Smooth muscle cell (in vitro differentiated cells): Measurements from ENCODE around the gene CBX1. TPM values are rescaled to one million over a fixed set of nuclear protein-coding genes. Genes with fewer than 3 reads are reported as not detected.

Source experiments
- DNase-seq: peaks from one replicate; lab custom pipeline; 2025; ENCODE audit not compliant: unreplicated experiment; lab: John Stamatoyannopoulos, UW
- H2AFZ ChIP-seq: fragments of 200-600 bp; sonication (generic); 2 replicates; pipeline ENCODE4 v1.6.0; 2016; ENCODE audit warnings: antibody characterized with exemption, low read depth, mild to moderate bottlenecking
- H3F3A ChIP-seq: fragments of 200-600 bp; sonication (generic); 2 replicates; pipeline ENCODE4 v1.6.0; 2017; ENCODE audit warnings: antibody characterized with exemption, low read depth
- H3K27ac ChIP-seq: fragments of 200-600 bp; sonication (generic); 2 replicates; pipeline ENCODE4 v1.5.1; 2016; ENCODE audit warnings: low read depth, mild to moderate bottlenecking
- H3K27me3 ChIP-seq: fragments of 200-600 bp; sonication (generic); 2 replicates; pipeline ENCODE4 v1.6.1; 2016; ENCODE audit warnings: low read depth, mild to moderate bottlenecking
- H3K36me3 ChIP-seq: fragments of 200-600 bp; sonication (generic); 2 replicates; pipeline ENCODE4 v1.5.1; 2016; ENCODE audit warnings: low read depth
- H3K4me1 ChIP-seq: fragments of 200-600 bp; sonication (generic); 2 replicates; pipeline ENCODE4 v1.5.1; 2016; ENCODE audit warnings: low read depth
- H3K4me2 ChIP-seq: fragments of 200-600 bp; sonication (generic); 2 replicates; pipeline ENCODE4 v1.6.0; 2016; ENCODE audit warnings: mild to moderate bottlenecking
- H3K4me3 ChIP-seq: fragments of 200-600 bp; sonication (generic); 2 replicates; pipeline ENCODE4 v1.5.1; 2016; ENCODE audit warnings: mild to moderate bottlenecking
- H3K79me2 ChIP-seq: fragments of 200-600 bp; sonication (generic); 2 replicates; pipeline ENCODE4 v1.6.0; 2016; ENCODE audit warnings: low read depth, mild to moderate bottlenecking
- H3K9ac ChIP-seq: fragments of 200-600 bp; sonication (generic); 2 replicates; pipeline ENCODE4 v1.6.0; 2016; ENCODE audit warnings: low read depth
- H3K9me3 ChIP-seq: fragments of 200-600 bp; sonication (generic); replicated peaks from 2 replicates; pipeline ENCODE4 v1.5.1; 2016; ENCODE audit warnings: low read depth
- H4K20me1 ChIP-seq: fragments of 200-600 bp; sonication (generic); 2 replicates; pipeline ENCODE4 v1.6.0; 2016; ENCODE audit warnings: low read depth
- WGBS: methylation state at CpG from one replicate; pipeline ENCODE4 v1.1.7; 2016; ENCODE audit warnings: low lambda C conversion rate; 5-methylcytosine and 5-hydroxymethylcytosine counted together
- polyA plus RNA-seq: library from polyadenylated mRNA; unstranded; fragments of >200 nt; fragmentation: Nextera tagmentation; extraction: Ambion mirVana; gene quantifications from 2 replicates; pipeline ENCODE4 v1.2.1, GENCODE V29; 2016
- total RNA-seq: library from RNA; depleted of rRNA; stranded (reverse); fragments of >200 nt; gene quantifications from 2 replicates; pipeline ENCODE4 v1.2.3, GENCODE V29; 2014
- TF ChIP-seq, protein P1 (sequence below): fragments of 200-600 bp; sonication (generic); IDR thresholded peaks from 2 replicates; pipeline ENCODE4 v1.5.1; 2017; ENCODE audit warnings: borderline replicate concordance, mild to moderate bottlenecking, antibody characterized with exemption; ENCODE audit not compliant: insufficient read depth, poor library complexity, severe bottlenecking

CBX1 gene
- total and polyA plus RNA-seq, 2 experiments from 2014 or later = 32.7 to 63.4 TPM

DNA sequence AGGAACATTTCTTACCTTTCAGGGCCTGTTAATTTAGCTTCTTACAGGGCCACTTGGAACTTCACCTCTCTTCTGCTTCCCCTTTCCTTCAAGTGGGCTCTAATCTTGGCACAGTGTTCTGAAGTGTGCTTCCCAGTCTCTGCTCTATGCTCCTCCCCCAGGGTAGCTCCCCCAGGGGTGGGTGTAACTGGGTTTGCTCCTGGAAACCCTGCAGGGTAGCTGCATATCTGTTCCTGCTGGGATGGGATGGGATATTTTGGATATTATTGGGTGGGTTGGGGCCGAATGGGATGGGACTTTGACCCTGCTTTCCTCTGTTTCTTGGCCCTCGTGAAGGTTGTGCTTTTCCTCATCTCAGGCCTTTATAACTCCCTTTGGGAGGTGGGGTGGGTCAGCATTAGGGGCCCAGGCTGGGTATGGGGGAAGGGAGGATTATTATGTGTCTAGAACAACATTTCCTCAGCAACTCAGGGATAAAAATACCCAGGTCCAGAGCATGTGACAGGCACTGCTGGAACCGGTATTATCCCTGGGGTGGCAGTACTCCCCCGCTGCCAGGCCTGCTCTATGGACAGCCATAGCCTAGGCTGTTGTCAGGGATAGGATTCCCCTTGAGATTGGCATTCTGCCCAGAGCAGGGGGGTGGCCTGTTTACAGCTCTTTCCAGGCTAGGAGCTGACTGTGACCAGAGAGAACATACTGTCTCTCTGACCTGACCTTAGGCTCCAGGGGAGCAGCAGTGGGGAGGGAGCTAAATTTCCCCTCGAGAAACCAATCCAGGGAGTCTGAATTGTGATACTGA lies 48.1 kb downstream of the CBX1 start:
- peaks cover 65% of the 10 kb centered on the region for H4K20me1 ChIP-seq
- peak; percentile 61 for DNase-seq
- peak overlapping the region; percentile 94 for H3K27ac ChIP-seq

DNA sequence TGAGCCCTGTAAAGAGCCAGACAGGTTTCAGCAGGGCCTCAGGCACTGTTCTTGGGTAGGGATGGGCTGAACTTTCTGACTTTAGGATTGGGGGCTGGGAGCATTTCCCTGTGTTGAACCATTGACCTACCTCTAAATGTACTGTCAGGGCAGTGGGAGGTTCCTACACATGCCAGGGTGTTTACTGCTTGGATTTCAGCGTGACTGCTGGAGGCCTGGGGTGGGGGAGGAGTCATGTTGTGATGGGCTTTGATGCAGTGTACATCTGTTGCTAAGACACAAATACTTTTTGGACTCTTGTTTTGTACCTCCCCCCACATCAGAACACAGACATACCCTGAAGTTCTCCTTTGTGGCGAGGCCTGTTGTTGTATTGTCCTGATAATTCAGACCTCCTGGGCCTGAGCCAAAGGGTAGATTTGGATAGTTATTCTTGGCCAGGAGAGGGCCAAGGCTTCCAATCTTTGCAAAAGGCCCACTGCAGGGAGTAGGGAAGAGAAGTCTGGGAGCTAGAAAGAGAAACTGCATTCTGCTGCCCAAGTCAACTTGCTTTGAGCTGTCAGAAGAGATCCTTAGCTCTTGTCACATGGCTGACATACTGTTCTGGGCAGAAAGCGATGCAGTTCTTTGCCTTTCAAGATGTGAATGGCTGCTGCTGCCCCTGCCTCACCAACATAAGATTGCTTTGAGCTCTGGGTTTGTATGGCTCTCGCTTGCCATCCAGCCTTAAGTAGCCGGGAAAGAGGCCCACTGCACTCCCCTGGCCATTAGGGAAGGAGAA lies 49.4 kb downstream of the CBX1 start:
- WGBS = 63% methylated on average over 5 of the region's 5 CpGs
- peak; percentile 16 for DNase-seq
- Histone ChIP-seq H3K9me3 (no peaks in the 10 kb centered on the region), H3K79me2 (peaks cover 61% of the 10 kb centered on the region), H3K27me3 (no peaks in the 10 kb centered on the region), H4K20me1 (peaks cover 64% of the 10 kb centered on the region), H3K4me1 (peaks cover 46% of the 10 kb centered on the region), H3K4me3 (no peak overlapping the region), H2AFZ (no peak overlapping the region), H3F3A (peaks cover 40% of the 10 kb centered on the region), H3K36me3 (no peaks in the 10 kb centered on the region), H3K4me2 (peak overlapping the region; percentile 85), H3K27ac (peak overlapping the region; percentile 94), H3K9ac (peak overlapping the region; percentile 90)
- TF ChIP-seq, protein P1, sequence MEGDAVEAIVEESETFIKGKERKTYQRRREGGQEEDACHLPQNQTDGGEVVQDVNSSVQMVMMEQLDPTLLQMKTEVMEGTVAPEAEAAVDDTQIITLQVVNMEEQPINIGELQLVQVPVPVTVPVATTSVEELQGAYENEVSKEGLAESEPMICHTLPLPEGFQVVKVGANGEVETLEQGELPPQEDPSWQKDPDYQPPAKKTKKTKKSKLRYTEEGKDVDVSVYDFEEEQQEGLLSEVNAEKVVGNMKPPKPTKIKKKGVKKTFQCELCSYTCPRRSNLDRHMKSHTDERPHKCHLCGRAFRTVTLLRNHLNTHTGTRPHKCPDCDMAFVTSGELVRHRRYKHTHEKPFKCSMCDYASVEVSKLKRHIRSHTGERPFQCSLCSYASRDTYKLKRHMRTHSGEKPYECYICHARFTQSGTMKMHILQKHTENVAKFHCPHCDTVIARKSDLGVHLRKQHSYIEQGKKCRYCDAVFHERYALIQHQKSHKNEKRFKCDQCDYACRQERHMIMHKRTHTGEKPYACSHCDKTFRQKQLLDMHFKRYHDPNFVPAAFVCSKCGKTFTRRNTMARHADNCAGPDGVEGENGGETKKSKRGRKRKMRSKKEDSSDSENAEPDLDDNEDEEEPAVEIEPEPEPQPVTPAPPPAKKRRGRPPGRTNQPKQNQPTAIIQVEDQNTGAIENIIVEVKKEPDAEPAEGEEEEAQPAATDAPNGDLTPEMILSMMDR = no peak

More for the DNA sequence above, 48.1 kb downstream of the CBX1 start:
- Histone ChIP-seq H3K9me3 (no peaks in the 10 kb centered on the region), H3K9ac (peak overlapping the region; percentile 90), H3K36me3 (no peaks in the 10 kb centered on the region), H2AFZ (no peak overlapping the region), H3K4me3 (peak overlapping the region; percentile 3), H3F3A (peaks cover 44% of the 10 kb centered on the region), H3K4me1 (peaks cover 44% of the 10 kb centered on the region), H3K27me3 (no peaks in the 10 kb centered on the region), H3K4me2 (peak overlapping the region; percentile 85), H3K79me2 (peaks cover 67% of the 10 kb centered on the region)
- TF ChIP-seq, protein P1 = no peak
- 43% methylated on average over 5 of the region's 5 CpGs for WGBS

DNA sequence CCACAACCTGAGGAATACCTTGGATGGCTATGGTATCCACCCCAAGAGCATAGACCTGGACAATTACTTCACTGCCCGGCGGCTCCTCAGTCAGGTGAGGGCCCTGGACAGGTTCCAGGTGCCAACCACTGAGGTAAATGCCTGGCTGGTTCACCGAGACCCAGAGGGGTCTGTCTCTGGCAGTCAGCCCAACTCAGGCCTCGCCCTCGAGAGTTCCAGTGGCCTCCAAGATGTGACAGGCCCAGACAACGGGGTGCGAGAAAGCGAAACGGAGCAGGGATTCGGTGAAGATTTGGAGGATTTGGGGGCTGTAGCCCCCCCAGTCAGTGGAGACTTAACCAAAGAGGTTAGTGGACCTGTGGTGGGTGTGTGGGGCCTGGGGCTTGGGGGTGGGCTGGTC lies 50.0 kb downstream of the CBX1 start:
- Histone ChIP-seq H3F3A (peaks cover 45% of the 10 kb centered on the region), H3K4me1 (peaks cover 52% of the 10 kb centered on the region), H3K9ac (peak overlapping the region; percentile 90), H3K9me3 (no peaks in the 10 kb centered on the region), H3K4me3 (no peak overlapping the region), H3K27ac (peak overlapping the region; percentile 94), H2AFZ (no peak overlapping the region), H3K36me3 (no peaks in the 10 kb centered on the region), H3K79me2 (peaks cover 59% of the 10 kb centered on the region), H4K20me1 (peaks cover 58% of the 10 kb centered on the region), H3K4me2 (peak overlapping the region; percentile 85), H3K27me3 (no peaks in the 10 kb centered on the region)
- TF ChIP-seq, protein P1 = no peak
- 93% methylated on average over 10 of the region's 10 CpGs for WGBS
- no peak for DNase-seq
